Measurements from ENCODE around the gene CRYBB3. TPM values are rescaled to one million over a fixed set of nuclear protein-coding genes. Genes with fewer than 3 reads are reported as not detected.
A peak's percentile ranks its signal among the peaks of the same experiment; 100 is the strongest.
"Not testable (repeated sequence)": the region's sequence is repeated elsewhere in the genome, so short reads cannot be mapped to it uniquely, and the experiment has no call there.

Gene CRYBB3
- total RNA-seq, 8 experiments from 2014 or later, result not detected

DNA sequence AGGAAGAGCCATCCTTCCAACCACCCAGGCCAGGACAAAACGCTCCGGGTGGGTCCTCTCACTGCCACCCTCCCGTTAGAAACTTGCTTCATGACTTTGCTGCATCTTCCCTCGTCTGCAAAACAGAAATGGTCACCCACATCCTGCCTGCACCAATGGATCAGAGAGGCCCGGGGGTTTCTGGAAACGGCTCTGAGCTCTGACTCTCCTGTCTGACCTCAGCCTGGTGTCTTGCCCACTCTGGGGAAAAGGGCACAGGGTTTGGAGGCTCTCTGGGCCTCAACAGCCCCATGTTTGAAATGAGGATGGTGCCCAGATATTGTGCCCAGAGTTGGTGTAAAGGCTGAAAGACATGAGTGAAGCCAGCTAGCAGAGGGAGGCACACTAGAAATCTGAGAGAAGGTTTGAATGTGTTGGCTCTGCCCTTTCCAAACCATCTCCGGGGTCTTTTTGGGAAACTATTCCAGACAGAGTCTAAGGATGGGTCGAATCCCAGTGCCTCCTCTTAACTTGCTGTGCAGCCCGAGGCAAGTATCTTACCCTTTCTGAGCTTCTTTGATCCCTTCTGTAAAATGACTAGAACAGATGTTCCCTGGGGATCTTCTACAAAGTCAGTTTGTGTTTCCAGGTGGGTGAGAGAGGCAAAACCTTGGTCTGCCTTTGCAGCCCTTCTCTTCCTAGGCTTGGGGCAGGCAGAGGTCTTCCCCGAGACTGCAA, 2.1 kb downstream of the CRYBB3 start:
- Histone ChIP-seq H3K27ac (no peak overlapping the region), H3K4me1 (replicated peaks in 1 of 2) (peaks cover 3 to 6% of the 10 kb centered on the region in 2 donors), H3K4me3 (no peak overlapping the region)
- no peak for ATAC-seq (replicated peaks in 6 of 8)
- WGBS, 10 experiments, result 0 to 100% (median 60%) methylated on average over 1 to 6 of the region's 10 CpGs; no CpG with 5 or more reads in 3 of the 10 experiments
- in situ Hi-C loops (cut with MboI; ENCODE audit: low pct_unique_long_range_greater_than_20kb in 2 of 9, low sequenced_read_pairs in 9 of 9, unreplicated experiment in 9 of 9), result loop anchor here in 2 of 9 experiments (25.0 kb wide), 1 partner anchor 561 kb away; no protein-coding TSS in a partner anchor

DNA sequence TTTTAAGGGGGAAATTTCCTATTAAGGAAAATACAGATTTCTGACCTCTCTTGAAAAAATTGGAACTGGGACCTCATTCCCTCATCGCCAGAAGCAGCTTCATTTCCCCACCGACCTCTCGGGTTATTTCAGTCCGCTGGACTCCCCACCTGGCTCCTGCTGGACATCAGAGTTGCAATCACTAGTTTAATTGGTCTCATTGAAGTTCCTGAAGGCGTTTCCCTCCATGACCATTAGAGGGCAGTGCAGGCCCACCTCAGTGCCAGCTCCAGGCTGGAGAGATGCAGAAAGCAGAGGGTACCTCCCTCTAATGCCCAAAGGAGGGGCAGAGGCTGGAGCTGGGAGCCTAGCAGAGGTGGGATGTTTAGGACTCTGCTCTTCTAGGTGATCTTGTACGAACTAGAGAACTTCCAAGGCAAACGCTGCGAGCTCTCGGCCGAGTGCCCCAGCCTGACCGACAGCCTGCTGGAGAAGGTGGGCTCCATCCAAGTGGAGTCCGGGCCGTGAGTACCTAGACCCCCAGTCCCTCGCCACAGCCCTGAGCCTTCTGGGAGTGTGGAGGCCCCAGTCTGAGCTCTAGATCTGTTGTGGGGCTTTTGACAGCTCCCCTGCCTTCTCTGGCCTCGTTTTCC, 2.7 kb downstream of the CRYBB3 start:
- WGBS, 10 experiments, result 0 to 100% (median 32%) methylated on average over 1 to 5 of the region's 15 CpGs; no CpG with 5 or more reads in 4 of the 10 experiments
- peak; percentile 60 to 91 (median 74) for ATAC-seq (replicated peaks in 6 of 8)
- Histone ChIP-seq H3K4me3 (no peak overlapping the region), H3K27ac (no peak overlapping the region), H3K4me1 (replicated peaks in 1 of 2) (peaks cover 3% of the 10 kb centered on the region in 2 donors)
- in situ Hi-C loops (cut with MboI; ENCODE audit: low pct_unique_long_range_greater_than_20kb in 2 of 9, low sequenced_read_pairs in 9 of 9, unreplicated experiment in 9 of 9), result loop anchor here in 2 of 9 experiments (25.0 kb wide), 1 partner anchor 560 kb away; no protein-coding TSS in a partner anchor

DNA sequence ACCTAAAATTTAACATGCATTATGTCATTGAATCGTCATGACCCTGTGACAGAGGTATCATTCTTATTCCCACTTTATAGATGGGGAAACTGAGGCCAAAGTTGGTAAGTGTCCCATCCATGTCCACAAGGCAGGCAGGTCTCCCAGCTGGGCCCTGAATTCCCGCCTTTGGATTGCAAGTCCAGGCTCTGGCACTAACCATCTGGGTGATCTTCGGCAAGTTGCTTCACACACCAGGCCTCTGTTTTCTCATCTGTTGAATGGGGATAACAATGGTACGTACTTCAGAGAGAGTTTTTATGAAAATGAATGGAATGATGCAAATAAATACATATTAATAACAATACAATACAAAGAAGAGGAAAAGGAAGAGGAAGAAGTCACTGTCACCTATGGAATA, 3.4 kb downstream of the CRYBB3 start:
- 58 to 100% (median 86%) methylated on average over 2 to 4 of the region's 4 CpGs; no CpG with 5 or more reads in 3 of the 10 experiments for WGBS, 10 experiments
- H3K4me1 ChIP-seq (replicated peaks in 1 of 2), result peaks cover 0 to 3% of the 10 kb centered on the region in 2 donors
- in situ Hi-C loops (cut with MboI; ENCODE audit: low pct_unique_long_range_greater_than_20kb in 2 of 9, low sequenced_read_pairs in 9 of 9, unreplicated experiment in 9 of 9), result loop anchor here in 2 of 9 experiments (25.0 kb wide), 1 partner anchor 559 kb away; no protein-coding TSS in a partner anchor
- no peak for ATAC-seq (replicated peaks in 6 of 8)
- H3K27ac ChIP-seq, result no peak overlapping the region
- H3K4me3 ChIP-seq, result no peak overlapping the region

DNA sequence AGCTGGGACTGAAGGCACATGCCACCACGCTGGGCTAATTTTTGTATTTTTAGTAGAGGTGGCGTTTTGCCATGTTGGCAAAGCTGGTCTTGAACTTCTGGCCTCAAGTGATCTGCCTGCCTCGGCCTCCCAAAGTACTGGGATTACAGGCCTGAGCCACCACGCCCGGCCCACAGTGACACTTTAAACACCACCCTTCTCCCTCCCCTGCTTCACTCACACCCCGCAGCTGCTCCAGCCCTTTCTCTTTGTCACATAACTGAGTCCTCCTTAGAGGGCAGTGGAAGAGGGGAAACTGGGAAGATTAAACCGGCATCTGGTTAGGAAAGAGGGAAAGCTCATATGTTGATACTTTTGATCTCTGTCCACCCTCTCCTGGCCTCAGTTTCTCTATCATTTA, 4.9 kb downstream of the CRYBB3 start:
- 35 to 100% (median 76%) methylated on average over 1 to 7 of the region's 7 CpGs for WGBS, 10 experiments

DNA sequence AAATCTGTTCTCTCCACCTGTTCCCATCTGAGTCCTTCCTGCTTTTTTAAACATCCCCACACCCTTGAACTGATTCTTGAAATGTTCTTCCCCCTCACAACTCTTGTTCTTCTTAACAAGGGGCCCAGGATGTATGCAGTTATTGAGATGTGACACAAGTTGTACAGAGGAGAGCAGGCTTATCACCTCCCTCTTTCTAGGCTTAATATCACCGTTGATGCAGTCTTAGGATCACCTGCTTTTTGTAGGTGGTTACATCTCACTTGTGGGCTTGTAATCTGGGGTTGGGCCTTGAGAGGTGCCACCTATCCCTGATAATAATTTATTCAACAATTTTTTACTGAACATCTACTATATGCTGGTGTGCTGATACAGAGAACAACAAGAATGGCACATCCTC, 6.2 kb downstream of the CRYBB3 start:
- Histone ChIP-seq H3K4me1 (replicated peaks in 1 of 2) (no peaks in the 10 kb centered on the region), H3K4me3 (no peak overlapping the region), H3K27ac (no peak overlapping the region)
- in situ Hi-C loops (cut with MboI; ENCODE audit: low pct_unique_long_range_greater_than_20kb in 2 of 9, low sequenced_read_pairs in 9 of 9, unreplicated experiment in 9 of 9), result loop anchor here in 2 of 9 experiments (25.0 kb wide), 1 partner anchor 556 kb away; no protein-coding TSS in a partner anchor
- no peak for ATAC-seq (replicated peaks in 6 of 8)
- 0 to 20% methylated on average over 1 of the region's 1 CpG; no CpG with 5 or more reads in 8 of the 10 experiments for WGBS, 10 experiments

More for the DNA sequence above, 4.9 kb downstream of the CRYBB3 start:
- H3K4me3 ChIP-seq; H3K4me1 ChIP-seq (replicated peaks in 1 of 2); H3K27ac ChIP-seq: not testable (repeated sequence)
- in situ Hi-C loops (cut with MboI; ENCODE audit: low pct_unique_long_range_greater_than_20kb in 2 of 9, low sequenced_read_pairs in 9 of 9, unreplicated experiment in 9 of 9), result loop anchor here in 2 of 9 experiments (25.0 kb wide), 1 partner anchor 558 kb away; no protein-coding TSS in a partner anchor
- ATAC-seq (replicated peaks in 6 of 8), result peak in 2 of 8 experiments; percentile 43 to 51

DNA sequence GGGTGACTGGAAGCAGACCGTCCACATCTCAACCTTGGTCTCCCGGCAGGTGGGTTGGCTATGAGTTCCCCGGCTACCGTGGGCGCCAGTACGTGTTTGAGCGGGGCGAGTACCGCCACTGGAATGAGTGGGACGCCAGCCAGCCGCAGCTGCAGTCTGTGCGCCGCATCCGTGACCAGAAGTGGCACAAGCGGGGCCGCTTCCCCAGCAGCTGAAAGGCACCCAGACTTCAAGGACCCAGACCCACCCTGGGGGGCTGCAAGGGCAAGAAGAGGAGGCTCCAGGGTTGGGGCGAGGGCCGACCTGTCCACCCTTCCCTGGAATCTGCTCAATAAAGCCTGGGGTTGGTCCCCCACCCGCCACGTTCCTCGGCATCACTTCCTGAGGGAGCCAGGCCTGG, 7.3 kb downstream of the CRYBB3 start:
- 35 to 100% (median 80%) methylated on average over 1 to 12 of the region's 21 CpGs; no CpG with 5 or more reads in 5 of the 10 experiments for WGBS, 10 experiments

DNA sequence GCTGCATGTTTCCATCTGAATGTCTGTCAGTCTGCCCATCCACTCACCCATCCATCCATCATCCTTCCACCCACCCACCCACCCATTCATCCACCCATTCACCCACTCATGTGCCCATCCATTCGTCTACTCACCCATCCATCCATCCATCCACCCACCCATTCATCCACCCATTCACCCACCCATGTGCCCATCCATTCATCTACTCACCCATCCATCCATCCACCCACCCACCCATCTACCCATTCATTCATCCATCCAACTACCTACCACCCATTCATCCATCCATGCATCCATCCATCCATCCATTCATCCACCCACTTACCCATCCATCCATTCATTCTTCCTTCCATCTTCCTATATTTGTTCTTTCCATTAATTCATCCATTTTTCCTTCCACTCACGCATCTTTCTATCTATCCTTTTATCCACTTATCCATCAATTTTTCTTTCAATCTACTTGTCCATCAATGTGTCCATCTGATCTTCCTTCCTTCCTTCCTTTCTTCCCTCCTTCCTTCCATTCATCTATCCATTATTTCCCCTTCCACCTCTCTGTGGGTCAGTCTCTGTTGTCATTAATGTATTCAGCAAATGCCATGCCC, 8.0 kb downstream of the CRYBB3 start:
- 20 to 100% (median 100%) methylated on average over 1 of the region's 2 CpGs; no CpG with 5 or more reads in 6 of the 10 experiments for WGBS, 10 experiments

More for the DNA sequence above, 7.3 kb downstream of the CRYBB3 start:
- H3K4me1 ChIP-seq (replicated peaks in 1 of 2), result no peaks in the 10 kb centered on the region
- in situ Hi-C loops (cut with MboI; ENCODE audit: low pct_unique_long_range_greater_than_20kb in 2 of 9, low sequenced_read_pairs in 9 of 9, unreplicated experiment in 9 of 9), result loop anchor here in 2 of 9 experiments (25.0 kb wide), 1 partner anchor 555 kb away; no protein-coding TSS in a partner anchor
- H3K27ac ChIP-seq, result no peak overlapping the region
- no peak for ATAC-seq (replicated peaks in 6 of 8)
- H3K4me3 ChIP-seq, result no peak overlapping the region

DNA sequence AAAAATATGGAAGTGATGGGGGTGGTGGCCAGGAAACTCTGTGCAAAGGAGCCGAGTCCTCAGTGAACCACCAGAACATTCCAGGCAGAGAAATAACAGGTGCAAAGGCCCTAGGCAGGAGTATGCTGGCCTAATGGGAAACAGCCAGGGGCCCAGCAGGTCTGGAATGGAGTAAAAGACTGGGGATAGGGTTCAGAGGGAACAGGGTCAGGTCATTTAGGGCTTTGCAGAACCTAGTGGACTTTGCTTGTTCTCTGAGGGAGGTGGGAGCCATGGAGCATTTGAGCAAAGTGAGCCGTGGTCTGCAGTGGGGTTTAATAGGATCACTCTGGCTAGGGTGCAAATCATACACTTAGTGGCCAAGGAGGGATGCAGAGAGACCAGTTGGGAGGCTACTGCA, 8.7 kb downstream of the CRYBB3 start:
- ATAC-seq (replicated peaks in 6 of 8), result no peak
- WGBS, 10 experiments, result 33 to 100% (median 85%) methylated on average over 1 to 2 of the region's 2 CpGs; no CpG with 5 or more reads in 6 of the 10 experiments
- no peak overlapping the region for H3K27ac ChIP-seq
- H3K4me1 ChIP-seq (replicated peaks in 1 of 2), result no peaks in the 10 kb centered on the region
- in situ Hi-C loops (cut with MboI; ENCODE audit: low pct_unique_long_range_greater_than_20kb in 2 of 9, low sequenced_read_pairs in 9 of 9, unreplicated experiment in 9 of 9), result loop anchor here in 2 of 9 experiments (25.0 kb wide), 1 partner anchor 554 kb away; no protein-coding TSS in a partner anchor
- H3K4me3 ChIP-seq, result no peak overlapping the region

More for the DNA sequence above, 8.0 kb downstream of the CRYBB3 start:
- Histone ChIP-seq H3K27ac (no peak overlapping the region), H3K4me1 (replicated peaks in 1 of 2) (no peaks in the 10 kb centered on the region), H3K4me3 (no peak overlapping the region)
- in situ Hi-C loops (cut with MboI; ENCODE audit: low pct_unique_long_range_greater_than_20kb in 2 of 9, low sequenced_read_pairs in 9 of 9, unreplicated experiment in 9 of 9), result loop anchor here in 2 of 9 experiments (25.0 kb wide), 1 partner anchor 555 kb away; no protein-coding TSS in a partner anchor
- no peak for ATAC-seq (replicated peaks in 6 of 8)

DNA sequence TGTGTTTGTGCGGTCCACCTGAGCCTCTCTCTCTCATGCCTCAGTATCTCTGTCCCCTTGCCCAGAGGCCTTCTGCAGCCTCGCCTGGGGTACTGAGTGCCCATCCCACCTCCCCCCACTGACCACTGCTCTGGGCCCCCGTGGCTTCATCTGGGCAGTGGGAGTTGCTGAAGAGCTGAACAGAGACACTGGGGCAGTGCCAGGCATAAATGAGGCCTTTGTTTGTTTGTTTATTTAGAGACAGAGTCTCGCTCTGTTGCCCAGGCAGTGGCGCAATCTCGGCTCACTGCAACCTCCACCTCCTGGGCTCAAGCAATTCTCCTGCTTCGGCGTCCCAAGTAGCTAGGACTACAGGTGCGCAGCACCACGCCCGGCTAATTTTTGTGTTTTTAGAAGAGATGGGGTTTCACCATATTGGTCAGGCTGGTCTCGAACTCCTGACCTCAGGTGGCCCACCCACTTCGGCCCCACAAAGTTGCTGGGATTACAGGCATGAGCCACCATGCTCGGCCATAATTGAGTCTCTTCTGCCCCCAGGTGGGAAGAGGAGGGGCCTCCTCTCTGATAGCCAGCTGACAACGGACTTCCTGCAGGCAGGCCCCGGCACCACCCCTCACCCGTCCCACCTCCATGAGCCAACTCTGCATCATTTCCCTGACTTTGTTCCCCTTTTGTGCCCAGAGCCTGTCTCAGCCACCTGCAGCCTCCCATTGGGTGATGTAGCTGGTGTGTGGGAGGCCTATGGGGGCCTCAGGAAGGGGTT, 9.3 kb downstream of the CRYBB3 start:
- 79 to 100% (median 84%) methylated on average over 1 to 5 of the region's 17 CpGs; no CpG with 5 or more reads in 4 of the 10 experiments for WGBS, 10 experiments

DNA sequence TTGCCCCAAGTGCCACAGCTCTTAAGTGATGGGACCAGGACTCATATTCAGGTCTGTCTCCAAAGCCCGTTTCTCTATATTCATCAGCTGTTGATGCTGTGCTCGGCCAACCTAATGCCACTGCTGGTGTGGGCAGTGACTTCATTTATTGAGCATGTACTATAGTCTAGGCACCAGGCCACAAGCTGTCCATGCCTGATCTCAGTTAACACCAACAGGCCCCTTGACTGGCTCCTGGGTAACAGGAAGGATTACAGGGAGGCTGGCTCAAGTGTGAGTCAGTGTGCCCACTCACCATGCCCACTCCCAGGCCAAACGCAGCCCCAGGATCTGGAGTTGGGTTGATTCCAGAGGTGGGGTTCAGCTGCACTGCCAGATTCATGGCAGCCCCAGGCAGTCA, 11.1 kb downstream of the CRYBB3 start:
- in situ Hi-C loops (cut with MboI; ENCODE audit: low pct_unique_long_range_greater_than_20kb in 2 of 9, low sequenced_read_pairs in 9 of 9, unreplicated experiment in 9 of 9), result loop anchor here in 2 of 9 experiments (25.0 kb wide), 1 partner anchor 552 kb away; no protein-coding TSS in a partner anchor
- ATAC-seq (replicated peaks in 6 of 8), result peak in 2 of 8 experiments; percentile 25 to 52
- 0 to 100% (median 83%) methylated on average over 1 to 2 of the region's 3 CpGs; no CpG with 5 or more reads in 7 of the 10 experiments for WGBS, 10 experiments
- no peak overlapping the region for H3K27ac ChIP-seq
- H3K4me3 ChIP-seq, result no peak overlapping the region
- no peaks in the 10 kb centered on the region for H3K4me1 ChIP-seq (replicated peaks in 1 of 2)

More for the DNA sequence above, 9.3 kb downstream of the CRYBB3 start:
- H3K27ac ChIP-seq, result no peak overlapping the region
- in situ Hi-C loops (cut with MboI; ENCODE audit: low pct_unique_long_range_greater_than_20kb in 2 of 9, low sequenced_read_pairs in 9 of 9, unreplicated experiment in 9 of 9), result loop anchor here in 2 of 9 experiments (25.0 kb wide), 1 partner anchor 553 kb away; no protein-coding TSS in a partner anchor
- ATAC-seq (replicated peaks in 6 of 8), result no peak
- no peaks in the 10 kb centered on the region for H3K4me1 ChIP-seq (replicated peaks in 1 of 2)
- no peak overlapping the region for H3K4me3 ChIP-seq

DNA sequence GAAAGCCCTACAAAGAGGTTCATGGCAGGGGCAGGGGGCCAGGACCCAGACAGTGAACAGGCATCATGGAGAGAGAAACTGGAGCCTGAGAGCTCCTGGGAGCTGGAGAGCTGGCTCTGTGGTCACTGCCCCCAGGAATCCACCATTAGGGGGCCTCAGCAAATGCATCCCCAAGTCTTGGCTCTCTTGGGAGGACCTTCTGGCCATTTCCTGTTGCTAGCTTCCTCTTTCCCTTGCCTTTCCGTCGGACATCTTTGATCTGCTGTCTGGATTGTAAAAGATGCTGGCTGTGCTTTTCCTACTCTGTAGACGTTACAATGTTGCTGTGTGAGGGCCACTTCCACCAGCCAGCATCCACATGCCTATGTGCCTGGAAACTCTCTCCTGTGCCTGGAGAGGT, 12.7 kb downstream of the CRYBB3 start:
- no peaks in the 10 kb centered on the region for H3K4me1 ChIP-seq (replicated peaks in 1 of 2)
- in situ Hi-C loops (cut with MboI; ENCODE audit: low pct_unique_long_range_greater_than_20kb in 2 of 9, low sequenced_read_pairs in 9 of 9, unreplicated experiment in 9 of 9), result loop anchor here in 2 of 9 experiments (25.0 kb wide), 1 partner anchor 550 kb away; no protein-coding TSS in a partner anchor
- WGBS, 10 experiments, result 50 to 88% (median 80%) methylated on average over 2 of the region's 3 CpGs; no CpG with 5 or more reads in 7 of the 10 experiments
- no peak overlapping the region for H3K4me3 ChIP-seq
- no peak overlapping the region for H3K27ac ChIP-seq
- no peak for ATAC-seq (replicated peaks in 6 of 8)

DNA sequence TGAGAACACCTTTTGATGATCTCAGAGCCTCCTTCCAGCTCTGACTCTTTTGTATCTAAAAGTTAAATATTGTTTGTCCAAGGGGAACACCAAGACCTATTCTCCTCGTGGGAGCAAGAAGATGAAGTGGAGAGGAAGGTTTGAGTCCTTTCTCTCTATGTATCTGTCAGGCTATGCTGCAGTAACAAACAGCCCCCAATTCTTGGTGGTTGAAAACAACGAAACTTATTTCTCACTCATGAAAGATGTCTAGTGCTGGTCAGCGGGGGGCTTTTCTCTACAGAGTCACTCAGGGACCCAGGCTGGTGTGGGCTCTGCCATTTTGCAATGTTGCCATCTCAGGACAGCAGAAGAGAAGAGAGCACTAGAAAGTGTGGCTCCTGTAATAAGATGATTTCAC, 13.6 kb downstream of the CRYBB3 start:
- in situ Hi-C loops (cut with MboI; ENCODE audit: low pct_unique_long_range_greater_than_20kb in 2 of 9, low sequenced_read_pairs in 9 of 9, unreplicated experiment in 9 of 9), result loop anchor here in 2 of 9 experiments (25.0 kb wide), 1 partner anchor 549 kb away; no protein-coding TSS in a partner anchor
- ATAC-seq (replicated peaks in 6 of 8), result no peak
- Histone ChIP-seq H3K4me1 (replicated peaks in 1 of 2) (no peaks in the 10 kb centered on the region), H3K4me3 (no peak overlapping the region), H3K27ac (no peak overlapping the region)
- WGBS, 10 experiments, result 0 to 80% (median 42%) methylated on average over 1 to 3 of the region's 3 CpGs; no CpG with 5 or more reads in 2 of the 10 experiments
